ENCODE measurements around the gene ABLIM3. TPM values are rescaled to one million over a fixed set of nuclear protein-coding genes. Genes with fewer than 3 reads are reported as not detected.
A peak's percentile ranks its signal among the peaks of the same experiment; 100 is the strongest.

Gene ABLIM3
- total RNA-seq, 4 donors from 2014 or later: 14.8 to 50.7 (median 25.4) TPM

DNA sequence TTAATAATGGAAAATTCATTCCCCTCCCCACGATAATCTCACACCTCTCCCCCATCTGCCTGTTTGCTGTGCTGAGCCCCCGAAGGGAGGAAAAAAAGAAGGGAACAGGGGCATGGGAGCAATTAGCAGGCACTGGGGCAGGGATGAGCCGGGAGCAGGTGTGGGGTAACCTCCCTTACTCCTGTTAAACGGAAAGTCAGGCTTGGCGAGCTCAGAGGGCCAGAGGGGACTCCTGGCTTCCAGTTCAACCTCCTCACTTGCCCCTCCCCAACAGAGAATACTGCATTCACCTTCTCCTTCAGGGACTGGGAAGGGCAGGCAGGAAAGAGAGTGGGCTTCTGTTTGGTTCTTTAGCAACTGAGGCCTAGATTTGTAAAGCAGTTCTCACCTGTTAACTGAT, 131.9 kb downstream of the ABLIM3 start:
- Histone ChIP-seq H3K36me3 (no peaks in the 10 kb centered on the region), H3K27me3 (no peaks in the 10 kb centered on the region), H3K4me3 (peak overlapping the region in 1 of 2 donors; percentile 65), H3K27ac (peak overlapping the region in 3 of 4 donors; percentile 79 to 81 (median 80)), H3K4me1 (peaks cover 0 to 44% (median 7%) of the 10 kb centered on the region in 3 donors), H3K9me3 (peaks cover 0 to 10% (median 0%) of the 10 kb centered on the region in 3 donors)
- no peak for ATAC-seq
- TF ChIP-seq POLR2A (IDR thresholded peaks at IDR 0.05) (no peak), EP300 (IDR thresholded peaks at IDR 0.05) (no peak), POLR2AphosphoS5 (IDR thresholded peaks at IDR 0.05) (no peak), CTCF (IDR thresholded peaks at IDR 0.05) (no peak)
- WGBS, 2 donors (ENCODE audit: low coverage in 1 of 2): 87% methylated on average over 4 of the region's 5 CpGs; no CpG with 5 or more reads in 1 of the 2 donors

DNA sequence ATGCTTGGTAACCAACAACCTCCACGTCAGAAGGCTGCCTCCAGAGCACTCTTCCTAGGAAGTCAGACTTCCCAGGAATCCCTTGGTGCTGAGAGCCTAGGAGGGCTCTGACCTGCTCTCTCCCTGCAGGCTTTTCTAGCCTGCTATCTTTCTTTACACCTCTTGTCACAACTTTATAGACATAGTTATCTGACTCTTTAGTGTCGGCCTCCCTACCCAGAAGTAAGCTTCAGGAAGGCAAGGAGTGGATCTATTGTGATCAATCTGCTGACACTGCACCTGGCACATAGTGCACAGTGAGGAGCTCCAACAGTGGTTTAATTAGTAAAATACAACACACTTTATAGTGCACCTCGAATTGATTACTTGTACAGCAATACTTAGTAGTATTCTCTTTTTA, 132.7 kb downstream of the ABLIM3 start:
- H3K9me3 ChIP-seq: peaks cover 0 to 3% (median 0%) of the 10 kb centered on the region in 3 donors
- no peaks in the 10 kb centered on the region for H3K27me3 ChIP-seq
- no peak overlapping the region for H3K4me3 ChIP-seq
- H3K4me1 ChIP-seq: peaks cover 0 to 51% (median 7%) of the 10 kb centered on the region in 3 donors
- no peak overlapping the region for H3K27ac ChIP-seq
- TF ChIP-seq EP300 (IDR thresholded peaks at IDR 0.05): no peak
- TF ChIP-seq POLR2AphosphoS5 (IDR thresholded peaks at IDR 0.05): no peak
- TF ChIP-seq CTCF (IDR thresholded peaks at IDR 0.05): no peak
- no peak for TF ChIP-seq POLR2A (IDR thresholded peaks at IDR 0.05)
- no peak for ATAC-seq
- 55 to 78% methylated on average over 3 of the region's 3 CpGs for WGBS, 2 donors (ENCODE audit: low coverage in 1 of 2)
- H3K36me3 ChIP-seq: no peaks in the 10 kb centered on the region

- 100% methylated on average over 1 of the region's 1 CpG for WGBS, 2 donors (ENCODE audit: low coverage in 1 of 2)
- no peak for TF ChIP-seq CTCF (IDR thresholded peaks at IDR 0.05)
- TF ChIP-seq POLR2AphosphoS5 (IDR thresholded peaks at IDR 0.05): no peak
- no peak for TF ChIP-seq EP300 (IDR thresholded peaks at IDR 0.05)
- no peak for TF ChIP-seq POLR2A (IDR thresholded peaks at IDR 0.05)
- Histone ChIP-seq H3K4me3 (no peak overlapping the region), H3K27me3 (no peaks in the 10 kb centered on the region), H3K9me3 (no peaks in the 10 kb centered on the region), H3K36me3 (no peaks in the 10 kb centered on the region), H3K27ac (no peak overlapping the region), H3K4me1 (peaks cover 0 to 53% (median 7%) of the 10 kb centered on the region in 3 donors)
- no peak for ATAC-seq
Observed at GRCh38 chr5:149274939-149275338, 133.6 kb downstream of the ABLIM3 start.

- TF ChIP-seq EP300 (IDR thresholded peaks at IDR 0.05) (no peak), POLR2A (IDR thresholded peaks at IDR 0.05) (no peak), POLR2AphosphoS5 (IDR thresholded peaks at IDR 0.05) (no peak), CTCF (IDR thresholded peaks at IDR 0.05) (no peak)
- no peaks in the 10 kb centered on the region for H3K36me3 ChIP-seq
- peaks cover 0 to 38% (median 1%) of the 10 kb centered on the region in 3 donors for H3K4me1 ChIP-seq
- no peaks in the 10 kb centered on the region for H3K9me3 ChIP-seq
- H3K4me3 ChIP-seq: no peak overlapping the region
- peak overlapping the region in 2 of 4 donors; percentile 7 to 32 for H3K27ac ChIP-seq
- ATAC-seq: peak; percentile 31
- no peaks in the 10 kb centered on the region for H3K27me3 ChIP-seq
- WGBS, 2 donors (ENCODE audit: low coverage in 1 of 2): 39 to 63% methylated on average over 4 of the region's 4 CpGs
Observed at GRCh38 chr5:149277801-149278200, 136.5 kb downstream of the ABLIM3 start.

DNA sequence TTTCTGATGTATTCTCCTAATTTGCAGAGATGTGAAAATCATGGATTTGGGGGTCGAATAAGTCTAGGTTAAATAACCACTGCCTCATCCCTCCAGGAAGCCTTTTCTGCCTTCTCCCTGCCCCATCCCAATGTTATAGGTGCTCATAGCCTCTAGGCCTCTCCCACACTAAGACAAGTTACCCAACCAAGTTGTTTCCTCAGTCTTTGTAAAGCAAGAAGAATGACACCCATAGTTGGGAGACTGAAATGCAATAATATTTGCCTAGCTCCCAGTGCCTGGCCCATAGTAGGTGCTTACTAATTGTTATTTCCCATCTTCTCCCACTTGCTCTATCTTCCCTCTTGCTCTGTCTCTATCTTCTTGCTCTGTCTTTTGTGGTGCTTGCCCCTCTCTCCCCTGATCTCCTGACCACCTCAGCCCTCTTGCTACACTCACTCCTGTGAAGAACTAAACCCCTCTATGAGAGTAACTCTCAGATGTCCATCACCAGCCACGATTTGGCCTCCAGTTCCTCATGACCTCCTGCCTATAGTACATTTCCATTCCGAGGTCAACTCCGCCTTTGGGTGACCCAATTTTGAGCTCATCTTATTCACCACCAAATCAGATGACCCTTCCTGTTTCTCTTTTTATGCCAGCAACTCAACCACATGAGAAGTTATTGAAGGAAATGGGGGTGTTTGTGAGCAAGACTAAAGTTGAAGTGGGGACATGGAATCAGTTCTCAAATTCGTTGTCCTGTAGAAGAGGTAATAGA, 137.3 kb downstream of the ABLIM3 start:
- Histone ChIP-seq H3K27me3 (no peaks in the 10 kb centered on the region), H3K4me3 (no peak overlapping the region), H3K27ac (peak overlapping the region in 3 of 4 donors; percentile 2 to 32 (median 7)), H3K4me1 (peaks cover 0 to 32% (median 0%) of the 10 kb centered on the region in 3 donors), H3K9me3 (no peaks in the 10 kb centered on the region), H3K36me3 (no peaks in the 10 kb centered on the region)
- no peak for TF ChIP-seq POLR2AphosphoS5 (IDR thresholded peaks at IDR 0.05)
- TF ChIP-seq EP300 (IDR thresholded peaks at IDR 0.05): no peak
- TF ChIP-seq CTCF (IDR thresholded peaks at IDR 0.05): no peak
- TF ChIP-seq POLR2A (IDR thresholded peaks at IDR 0.05): no peak
- WGBS, 2 donors (ENCODE audit: low coverage in 1 of 2): 71 to 73% methylated on average over 5 of the region's 5 CpGs
- no peak for ATAC-seq

All from gastroesophageal sphincter (tissue), 4 donors.